Neural cell (in vitro differentiated cells): ENCODE data around the gene GALNT10.

Source experiments
- EP300 ChIP-seq: fragments of 450-650 bp; conservative IDR thresholded peaks from 2 replicates; pipeline ENCODE4 v1.6.1; 2014; ENCODE audit warnings: antibody characterized with exemption, mild to moderate bottlenecking, moderate library complexity; ENCODE audit not compliant: poor library complexity, severe bottlenecking
- MXI1 ChIP-seq: fragments of 450-650 bp; conservative IDR thresholded peaks from 2 replicates; pipeline ENCODE4 v1.6.1; 2014; ENCODE audit warnings: antibody characterized with exemption, mild to moderate bottlenecking; ENCODE audit not compliant: poor library complexity, severe bottlenecking
- POLR2AphosphoS5 ChIP-seq: IDR thresholded peaks from 2 replicates; pipeline ENCODE4 v1.6.1; 2012
- RAD21 ChIP-seq: fragments of 450-650 bp; conservative IDR thresholded peaks from 2 replicates; pipeline ENCODE4 v1.6.1; 2014; ENCODE audit warnings: antibody characterized with exemption, mild to moderate bottlenecking, moderate library complexity
- SMC3 ChIP-seq: fragments of 450-650 bp; conservative IDR thresholded peaks from 2 replicates; pipeline ENCODE4 v1.6.1; 2014; ENCODE audit warnings: antibody characterized with exemption, mild to moderate bottlenecking, moderate library complexity; ENCODE audit not compliant: poor library complexity
- TAF1 ChIP-seq: IDR thresholded peaks from 2 replicates; pipeline ENCODE4 v1.6.1; 2012; ENCODE audit warnings: low read depth
- TF ChIP-seq, protein P1 (sequence below): fragments of 450-650 bp; IDR thresholded peaks from 2 replicates; pipeline ENCODE4 v1.5.1; 2014; ENCODE audit warnings: antibody characterized with exemption, mild to moderate bottlenecking, moderate library complexity; ENCODE audit not compliant: poor library complexity, severe bottlenecking

DNA sequence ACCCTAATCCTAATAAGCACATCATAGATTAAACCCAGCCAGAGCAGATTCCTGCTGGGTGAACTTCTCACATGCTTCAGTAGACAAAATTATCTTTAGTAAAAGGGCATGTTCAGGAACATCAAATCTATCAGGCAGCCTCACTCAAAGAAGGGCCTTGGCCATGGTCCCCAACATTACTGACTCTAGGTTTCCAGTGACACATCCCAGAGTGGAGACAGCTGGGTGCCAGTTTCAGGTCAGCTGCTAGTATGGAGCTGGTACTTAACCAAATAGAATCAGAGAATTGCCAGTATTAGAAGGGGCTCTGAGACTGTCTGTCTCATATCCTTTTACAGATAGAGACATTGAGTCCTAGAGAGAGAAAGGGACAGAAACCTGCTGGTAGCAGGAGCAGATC, 44.1 kb upstream of the GALNT10 start:
- TF ChIP-seq SMC3 (no peak), TAF1 (no peak), RAD21 (no peak), POLR2AphosphoS5 (no peak), MXI1 (no peak), EP300 (no peak)
- TF ChIP-seq, protein P1, sequence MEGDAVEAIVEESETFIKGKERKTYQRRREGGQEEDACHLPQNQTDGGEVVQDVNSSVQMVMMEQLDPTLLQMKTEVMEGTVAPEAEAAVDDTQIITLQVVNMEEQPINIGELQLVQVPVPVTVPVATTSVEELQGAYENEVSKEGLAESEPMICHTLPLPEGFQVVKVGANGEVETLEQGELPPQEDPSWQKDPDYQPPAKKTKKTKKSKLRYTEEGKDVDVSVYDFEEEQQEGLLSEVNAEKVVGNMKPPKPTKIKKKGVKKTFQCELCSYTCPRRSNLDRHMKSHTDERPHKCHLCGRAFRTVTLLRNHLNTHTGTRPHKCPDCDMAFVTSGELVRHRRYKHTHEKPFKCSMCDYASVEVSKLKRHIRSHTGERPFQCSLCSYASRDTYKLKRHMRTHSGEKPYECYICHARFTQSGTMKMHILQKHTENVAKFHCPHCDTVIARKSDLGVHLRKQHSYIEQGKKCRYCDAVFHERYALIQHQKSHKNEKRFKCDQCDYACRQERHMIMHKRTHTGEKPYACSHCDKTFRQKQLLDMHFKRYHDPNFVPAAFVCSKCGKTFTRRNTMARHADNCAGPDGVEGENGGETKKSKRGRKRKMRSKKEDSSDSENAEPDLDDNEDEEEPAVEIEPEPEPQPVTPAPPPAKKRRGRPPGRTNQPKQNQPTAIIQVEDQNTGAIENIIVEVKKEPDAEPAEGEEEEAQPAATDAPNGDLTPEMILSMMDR, result no peak
